ENCODE results near the gene SCEL. TPM values are rescaled to one million over a fixed set of nuclear protein-coding genes. Genes with fewer than 3 reads are reported as not detected.

Gene SCEL
- total and polyA plus RNA-seq, 2 of the 8 experiments (the other 6 are each of a cell fraction or from before 2014, with no cell fraction given) = not detected

DNA sequence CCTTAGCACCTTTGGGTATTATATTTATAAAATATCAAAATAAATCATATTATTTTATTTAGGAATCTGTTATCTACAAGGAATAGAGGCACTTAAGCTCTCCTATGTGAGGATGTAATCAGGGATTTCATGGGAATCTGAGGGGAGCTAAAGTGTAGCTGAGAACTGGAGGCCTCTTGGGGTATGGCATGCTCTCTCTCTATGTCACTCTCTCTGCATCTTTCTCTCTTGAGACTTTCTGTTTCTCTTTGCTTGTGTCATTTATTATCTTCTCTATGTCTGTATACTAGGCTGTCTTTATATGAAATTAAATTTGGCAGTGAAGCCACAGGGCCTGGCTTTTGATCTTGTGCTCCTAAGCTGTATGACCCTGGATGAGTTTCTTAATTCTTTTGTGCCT is 37.7 kb upstream of the SCEL start (continued):
- TF ChIP-seq CHD7 (IDR thresholded peaks at IDR 0.05; ENCODE audit: insufficient replicate concordance, low read length) (no peak), CTCF (IDR thresholded peaks at IDR 0.05; ENCODE audit: control extremely low read depth in 1 of 3, insufficient read depth in 1 of 3, low read depth in 1 of 3, low read length in 3 of 3) (no peak), SUZ12 (IDR thresholded peaks at IDR 0.05; ENCODE audit: low read length) (no peak), NANOG (IDR thresholded peaks at IDR 0.05; ENCODE audit: insufficient read depth, low read depth, low read length, poor library complexity, severe bottlenecking) (no peak), SP4 (IDR thresholded peaks at IDR 0.05; ENCODE audit: low read length) (no peak), TEAD4 (IDR thresholded peaks at IDR 0.05; ENCODE audit: low read depth, low read length) (no peak), TBP (IDR thresholded peaks at IDR 0.05; ENCODE audit: low read depth, low read length) (no peak)
- TF ChIP-seq, protein P1, sequence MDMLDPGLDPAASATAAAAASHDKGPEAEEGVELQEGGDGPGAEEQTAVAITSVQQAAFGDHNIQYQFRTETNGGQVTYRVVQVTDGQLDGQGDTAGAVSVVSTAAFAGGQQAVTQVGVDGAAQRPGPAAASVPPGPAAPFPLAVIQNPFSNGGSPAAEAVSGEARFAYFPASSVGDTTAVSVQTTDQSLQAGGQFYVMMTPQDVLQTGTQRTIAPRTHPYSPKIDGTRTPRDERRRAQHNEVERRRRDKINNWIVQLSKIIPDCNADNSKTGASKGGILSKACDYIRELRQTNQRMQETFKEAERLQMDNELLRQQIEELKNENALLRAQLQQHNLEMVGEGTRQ (IDR thresholded peaks at IDR 0.05; ENCODE audit: low read length) = no peak
